Right renal cortex interstitium (tissue), 3 donors: Measurements from ENCODE around the gene CACNA1D. TPM values are rescaled to one million over a fixed set of nuclear protein-coding genes. Genes with fewer than 3 reads are reported as not detected.

ENCODE experiments used
- DNase-seq, 3 donors: peaks; one replicate each; pipeline ENCODE4 v3.0.0-alpha.2; 2013; ENCODE audit warnings: low read depth in 3 of 3, low spot score in 2 of 3
- polyA plus RNA-seq, 3 donors: library from polyadenylated mRNA; unstranded; fragments of 120-200 nt; gene quantifications; one replicate each; pipeline ENCODE4 v1.2.1, GENCODE V29; 2013; ENCODE audit not compliant: insufficient read length in 3 of 3

Gene CACNA1D
- polyA plus RNA-seq, 3 donors = 7.7 to 14.7 (median 9.1) TPM

GRCh38 chr3:53860196-53860595 is 365.8 kb downstream of the CACNA1D start:
- DNase-seq = no peak

- DNase-seq = no peak
Measured at GRCh38 chr3:53862241-53862640, 367.8 kb downstream of the CACNA1D start.

GRCh38 chr3:53863145-53863544 is 368.7 kb downstream of the CACNA1D start:
- no peak for DNase-seq

Other genes with a start within 250 kb of the CACNA1D start
- gene TKT, start 238.6 kb upstream of the CACNA1D start, polyA plus RNA-seq = 100 to 1,000 TPM in 1 of 3 donors, 10 to 100 TPM in 2; 90.4 to 106 (median 91.9) TPM
- gene DCP1A, start 147.1 kb upstream of the CACNA1D start, polyA plus RNA-seq = 10 to 100 TPM; 27.3 to 31.3 (median 28.4) TPM